Measurements from ENCODE around the gene SYNGAP1.
"Not testable (repeated sequence)": the region's sequence is repeated elsewhere in the genome, so short reads cannot be mapped to it uniquely, and the experiment has no call there.

The SYNGAP1 gene

DNA sequence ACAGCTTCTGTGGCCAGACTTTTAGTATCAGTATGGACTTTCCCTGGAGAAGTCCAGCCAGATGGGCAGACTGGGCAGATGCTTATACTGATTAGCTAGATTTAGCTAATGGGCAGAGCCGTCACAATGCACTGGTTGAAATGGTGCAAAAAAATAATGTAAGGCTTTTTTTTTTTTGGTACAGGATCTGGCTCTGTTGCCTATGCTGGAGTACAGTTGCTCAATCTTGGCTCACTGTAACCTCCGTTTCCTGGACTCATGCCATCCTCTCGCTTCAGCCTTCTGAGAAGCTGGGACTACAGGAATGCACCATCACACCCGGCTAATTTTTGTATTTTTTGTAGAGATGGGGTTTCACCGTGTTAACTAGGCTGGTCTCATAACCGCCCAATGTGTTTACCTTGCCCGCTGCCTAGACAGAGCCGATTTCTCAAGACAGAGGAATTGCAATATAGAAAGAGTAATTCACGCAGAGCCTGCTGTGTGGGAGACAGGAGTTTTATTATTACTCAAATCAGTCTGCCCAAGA is 44.7 kb upstream of the SYNGAP1 start:
- no peaks in the 10 kb centered on the region for H3K9me3 ChIP-seq (ENCODE audit: control insufficient read depth, low read length)
- peak overlapping the region; percentile 50 for H2AFZ ChIP-seq
- no peak overlapping the region for H3K9ac ChIP-seq
- H3K27ac ChIP-seq = peak overlapping the region; percentile 76
- TF ChIP-seq, protein P1, sequence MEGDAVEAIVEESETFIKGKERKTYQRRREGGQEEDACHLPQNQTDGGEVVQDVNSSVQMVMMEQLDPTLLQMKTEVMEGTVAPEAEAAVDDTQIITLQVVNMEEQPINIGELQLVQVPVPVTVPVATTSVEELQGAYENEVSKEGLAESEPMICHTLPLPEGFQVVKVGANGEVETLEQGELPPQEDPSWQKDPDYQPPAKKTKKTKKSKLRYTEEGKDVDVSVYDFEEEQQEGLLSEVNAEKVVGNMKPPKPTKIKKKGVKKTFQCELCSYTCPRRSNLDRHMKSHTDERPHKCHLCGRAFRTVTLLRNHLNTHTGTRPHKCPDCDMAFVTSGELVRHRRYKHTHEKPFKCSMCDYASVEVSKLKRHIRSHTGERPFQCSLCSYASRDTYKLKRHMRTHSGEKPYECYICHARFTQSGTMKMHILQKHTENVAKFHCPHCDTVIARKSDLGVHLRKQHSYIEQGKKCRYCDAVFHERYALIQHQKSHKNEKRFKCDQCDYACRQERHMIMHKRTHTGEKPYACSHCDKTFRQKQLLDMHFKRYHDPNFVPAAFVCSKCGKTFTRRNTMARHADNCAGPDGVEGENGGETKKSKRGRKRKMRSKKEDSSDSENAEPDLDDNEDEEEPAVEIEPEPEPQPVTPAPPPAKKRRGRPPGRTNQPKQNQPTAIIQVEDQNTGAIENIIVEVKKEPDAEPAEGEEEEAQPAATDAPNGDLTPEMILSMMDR (IDR thresholded peaks at IDR 0.05) = no peak
- H3K36me3 ChIP-seq (ENCODE audit: control insufficient read depth, insufficient read depth, low read length) = no peaks in the 10 kb centered on the region
- peak overlapping the region; percentile 18 for H3K4me3 ChIP-seq (ENCODE audit: low read depth, low read length)
- H3K27me3 ChIP-seq (ENCODE audit: control insufficient read depth, insufficient read depth, low read length) = no peaks in the 10 kb centered on the region
- no peaks in the 10 kb centered on the region for H3K79me2 ChIP-seq
- H3K4me2 ChIP-seq (ENCODE audit: low read length) = peak overlapping the region; percentile 41
- H3K4me1 ChIP-seq = peaks cover 29% of the 10 kb centered on the region

DNA sequence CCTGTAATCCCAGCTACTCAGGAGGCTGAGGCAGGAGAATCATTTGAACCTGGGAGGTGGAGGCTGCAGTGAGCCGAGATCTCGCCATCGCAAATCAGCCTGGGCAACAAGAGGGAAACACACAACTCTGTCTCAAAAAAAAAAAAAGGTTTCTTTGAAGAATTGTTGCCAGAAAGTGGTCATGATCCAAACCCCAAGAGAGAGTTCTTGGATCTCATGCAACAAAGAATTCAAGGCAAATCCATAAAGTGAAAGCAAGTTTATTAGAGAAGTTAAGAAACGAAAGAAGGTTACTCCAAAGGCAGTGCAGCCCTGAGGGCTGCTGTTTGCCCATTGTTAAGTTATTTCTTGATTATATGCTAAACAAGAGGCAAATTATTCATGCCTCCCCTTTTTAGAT is 42.7 kb upstream of the SYNGAP1 start:
- Histone ChIP-seq H3K27me3 (ENCODE audit: control insufficient read depth, insufficient read depth, low read length) (no peaks in the 10 kb centered on the region), H2AFZ (peak overlapping the region; percentile 28), H3K79me2 (no peaks in the 10 kb centered on the region), H3K4me3 (ENCODE audit: low read depth, low read length) (no peak overlapping the region), H3K9me3 (ENCODE audit: control insufficient read depth, low read length) (no peaks in the 10 kb centered on the region), H3K27ac (no peak overlapping the region), H3K36me3 (ENCODE audit: control insufficient read depth, insufficient read depth, low read length) (no peaks in the 10 kb centered on the region), H3K4me1 (peaks cover 29% of the 10 kb centered on the region), H3K9ac (no peak overlapping the region), H3K4me2 (ENCODE audit: low read length) (no peak overlapping the region)
- TF ChIP-seq, protein P1 (IDR thresholded peaks at IDR 0.05) = no peak

DNA sequence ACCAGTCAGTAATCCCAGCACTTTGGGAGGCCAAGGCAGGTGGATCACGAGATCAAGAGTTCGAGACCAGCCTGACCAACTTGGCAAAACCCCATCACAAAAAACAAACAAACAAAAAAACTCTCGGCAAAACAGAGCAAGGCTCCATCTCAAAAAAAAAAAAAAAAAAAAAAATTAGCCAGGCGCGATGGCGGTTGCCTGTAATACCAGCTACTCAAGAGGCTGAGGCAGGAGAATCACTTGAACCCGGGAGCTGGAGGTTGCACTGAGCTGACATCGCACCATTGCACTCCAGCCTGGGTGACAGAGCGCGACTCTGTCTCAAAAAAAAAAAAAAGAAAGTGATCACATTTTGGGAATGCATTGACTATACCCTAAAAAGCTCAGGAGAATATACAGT is 40.7 kb upstream of the SYNGAP1 start:
- not testable (repeated sequence) for H3K4me2 ChIP-seq (ENCODE audit: low read length); H3K27ac ChIP-seq; H3K27me3 ChIP-seq (ENCODE audit: control insufficient read depth, insufficient read depth, low read length); H3K9me3 ChIP-seq (ENCODE audit: control insufficient read depth, low read length); H3K4me3 ChIP-seq (ENCODE audit: low read depth, low read length); H3K9ac ChIP-seq; H3K79me2 ChIP-seq; H3K36me3 ChIP-seq (ENCODE audit: control insufficient read depth, insufficient read depth, low read length); H2AFZ ChIP-seq
- peaks cover 17% of the 10 kb centered on the region for H3K4me1 ChIP-seq

GRCh38 chr6:33380272-33380981 is 39.4 kb upstream of the SYNGAP1 start:
- Histone ChIP-seq H3K9ac (no peak overlapping the region), H3K4me1 (peaks cover 7% of the 10 kb centered on the region), H3K4me2 (ENCODE audit: low read length) (no peak overlapping the region), H3K36me3 (ENCODE audit: control insufficient read depth, insufficient read depth, low read length) (no peaks in the 10 kb centered on the region), H2AFZ (peak overlapping the region; percentile 8), H3K9me3 (ENCODE audit: control insufficient read depth, low read length) (no peaks in the 10 kb centered on the region), H3K79me2 (no peaks in the 10 kb centered on the region), H3K4me3 (ENCODE audit: low read depth, low read length) (no peak overlapping the region), H3K27ac (no peak overlapping the region), H3K27me3 (ENCODE audit: control insufficient read depth, insufficient read depth, low read length) (no peaks in the 10 kb centered on the region)
- TF ChIP-seq, protein P1 (IDR thresholded peaks at IDR 0.05) = no peak

- TF ChIP-seq, protein P1 (IDR thresholded peaks at IDR 0.05) = no peak
- H3K36me3 ChIP-seq (ENCODE audit: control insufficient read depth, insufficient read depth, low read length) = no peaks in the 10 kb centered on the region
- H3K9ac ChIP-seq = no peak overlapping the region
- no peak overlapping the region for H3K4me3 ChIP-seq (ENCODE audit: low read depth, low read length)
- H3K27me3 ChIP-seq (ENCODE audit: control insufficient read depth, insufficient read depth, low read length) = no peaks in the 10 kb centered on the region
- H3K79me2 ChIP-seq = no peaks in the 10 kb centered on the region
- no peak overlapping the region for H3K27ac ChIP-seq
- H3K4me2 ChIP-seq (ENCODE audit: low read length) = no peak overlapping the region
- no peak overlapping the region for H2AFZ ChIP-seq
- H3K4me1 ChIP-seq = no peaks in the 10 kb centered on the region
- no peaks in the 10 kb centered on the region for H3K9me3 ChIP-seq (ENCODE audit: control insufficient read depth, low read length)
These were observed 36.3 kb upstream of the SYNGAP1 start for GRCh38 chr6:33383427-33384185.
